Osteocyte (in vitro differentiated cells): Measurements from ENCODE around the gene PRIM2. TPM values are rescaled to one million over a fixed set of nuclear protein-coding genes. Genes with fewer than 3 reads are reported as not detected.
"Not testable (repeated sequence)": the region's sequence is repeated elsewhere in the genome, so short reads cannot be mapped to it uniquely, and the experiment has no call there.

Experiments
- DNase-seq: peaks from one replicate; pipeline ENCODE4 v3.0.0; 2021; ENCODE audit warnings: mixed read lengths; ENCODE audit not compliant: unreplicated experiment; ENCODE audit errors: extremely low spot score
- H3K27ac Mint-ChIP-seq: one replicate; pipeline ENCODE4 v1.8.0; 2021; ENCODE audit warnings: mild to moderate bottlenecking, mixed read lengths; ENCODE audit not compliant: unreplicated experiment
- H3K27me3 Mint-ChIP-seq: one replicate; pipeline ENCODE4 v1.8.0; 2021; ENCODE audit warnings: mixed read lengths; ENCODE audit not compliant: unreplicated experiment
- H3K36me3 Mint-ChIP-seq: one replicate; pipeline ENCODE4 v1.8.0; 2021; ENCODE audit warnings: mixed read lengths; ENCODE audit not compliant: unreplicated experiment
- H3K4me1 Mint-ChIP-seq: one replicate; pipeline ENCODE4 v1.8.0; 2021; ENCODE audit warnings: mixed read lengths; ENCODE audit not compliant: unreplicated experiment
- H3K4me3 Mint-ChIP-seq: one replicate; pipeline ENCODE4 v1.8.0; 2021; ENCODE audit warnings: mild to moderate bottlenecking, moderate library complexity, mixed read lengths; ENCODE audit not compliant: unreplicated experiment
- H3K9me3 Mint-ChIP-seq: one replicate; pipeline ENCODE4 v1.8.0; 2021; ENCODE audit warnings: mixed read lengths; ENCODE audit not compliant: unreplicated experiment
- total RNA-seq: library from RNA; stranded (reverse); gene quantifications from 2 replicates; pipeline ENCODE4 v1.2.1, GENCODE V29; 2021
- TF ChIP-seq, protein P1 (sequence below): fragments of 200-600 bp; sonication (generic); IDR thresholded peaks from 2 replicates; pipeline ENCODE4 v1.5.0; 2021; ENCODE audit warnings: antibody characterized with exemption, mild to moderate bottlenecking, moderate library complexity

PRIM2 gene
- total RNA-seq, 1 donor from 2014 or later = 10.4 TPM

DNA sequence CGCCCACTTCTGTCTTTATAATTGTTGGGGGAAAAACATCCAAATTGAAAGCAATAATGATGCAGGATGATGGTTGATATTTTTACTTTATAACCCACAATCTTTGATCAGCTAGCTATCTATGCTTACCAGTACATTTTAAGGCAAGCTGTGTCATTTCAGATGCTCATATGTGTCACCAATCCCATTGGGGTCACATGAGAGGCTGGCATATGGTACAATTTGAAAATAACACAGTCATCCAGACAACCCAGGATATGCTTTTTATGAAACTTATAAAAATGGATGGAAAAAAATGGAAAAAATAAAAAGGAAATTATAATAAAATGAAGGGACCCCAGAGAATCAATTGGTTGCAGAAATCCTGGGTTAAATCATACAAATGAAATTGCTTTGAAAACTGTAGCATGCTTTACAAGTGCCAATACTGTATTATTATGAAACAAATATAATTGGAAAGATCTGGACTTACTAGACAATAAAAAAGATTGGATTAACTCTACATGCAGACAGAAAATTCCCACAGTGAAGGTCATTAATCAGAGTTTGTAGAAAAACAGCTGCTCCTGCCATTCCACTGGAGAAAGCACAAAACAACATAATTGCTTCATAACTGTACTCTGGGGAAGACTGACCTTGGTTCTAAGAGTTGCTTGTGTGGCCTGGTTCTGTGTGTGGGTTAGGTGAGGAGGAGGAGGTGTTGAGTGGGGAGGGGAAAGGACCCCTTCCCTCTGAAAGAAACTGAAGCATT, 13.3 kb upstream of the PRIM2 start:
- Mint-ChIP-seq H3K4me3 (no peak overlapping the region), H3K4me1 (peaks cover 50% of the 10 kb centered on the region), H3K36me3 (no peaks in the 10 kb centered on the region), H3K27me3 (no peaks in the 10 kb centered on the region), H3K9me3 (no peaks in the 10 kb centered on the region), H3K27ac (no peak overlapping the region)
- DNase-seq = no peak
- TF ChIP-seq, protein P1, sequence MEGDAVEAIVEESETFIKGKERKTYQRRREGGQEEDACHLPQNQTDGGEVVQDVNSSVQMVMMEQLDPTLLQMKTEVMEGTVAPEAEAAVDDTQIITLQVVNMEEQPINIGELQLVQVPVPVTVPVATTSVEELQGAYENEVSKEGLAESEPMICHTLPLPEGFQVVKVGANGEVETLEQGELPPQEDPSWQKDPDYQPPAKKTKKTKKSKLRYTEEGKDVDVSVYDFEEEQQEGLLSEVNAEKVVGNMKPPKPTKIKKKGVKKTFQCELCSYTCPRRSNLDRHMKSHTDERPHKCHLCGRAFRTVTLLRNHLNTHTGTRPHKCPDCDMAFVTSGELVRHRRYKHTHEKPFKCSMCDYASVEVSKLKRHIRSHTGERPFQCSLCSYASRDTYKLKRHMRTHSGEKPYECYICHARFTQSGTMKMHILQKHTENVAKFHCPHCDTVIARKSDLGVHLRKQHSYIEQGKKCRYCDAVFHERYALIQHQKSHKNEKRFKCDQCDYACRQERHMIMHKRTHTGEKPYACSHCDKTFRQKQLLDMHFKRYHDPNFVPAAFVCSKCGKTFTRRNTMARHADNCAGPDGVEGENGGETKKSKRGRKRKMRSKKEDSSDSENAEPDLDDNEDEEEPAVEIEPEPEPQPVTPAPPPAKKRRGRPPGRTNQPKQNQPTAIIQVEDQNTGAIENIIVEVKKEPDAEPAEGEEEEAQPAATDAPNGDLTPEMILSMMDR = no peak

DNA sequence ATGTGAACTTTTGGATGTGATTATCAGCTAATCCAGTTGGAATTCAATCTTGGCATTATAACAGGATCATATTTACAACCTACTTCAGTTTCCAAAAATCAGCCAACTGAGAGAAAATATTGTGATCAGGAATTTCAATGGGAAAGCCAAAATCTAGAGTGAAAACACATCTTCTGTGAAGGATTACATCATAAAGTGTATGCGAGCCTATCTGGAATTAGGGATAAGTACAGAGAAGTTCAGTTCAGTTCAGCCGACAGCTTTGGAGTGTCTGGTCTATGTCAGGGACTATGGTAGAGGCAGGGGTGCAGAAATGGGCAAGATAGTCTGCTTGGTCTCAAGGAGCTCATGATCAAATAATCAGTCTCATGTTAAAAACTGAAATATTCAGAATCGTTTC, 12.3 kb upstream of the PRIM2 start:
- no peak for DNase-seq
- Mint-ChIP-seq H3K27me3 (no peaks in the 10 kb centered on the region), H3K36me3 (no peaks in the 10 kb centered on the region), H3K27ac (peak overlapping the region; percentile 35), H3K9me3 (no peaks in the 10 kb centered on the region), H3K4me3 (no peak overlapping the region), H3K4me1 (peaks cover 43% of the 10 kb centered on the region)
- TF ChIP-seq, protein P1 = no peak

DNA sequence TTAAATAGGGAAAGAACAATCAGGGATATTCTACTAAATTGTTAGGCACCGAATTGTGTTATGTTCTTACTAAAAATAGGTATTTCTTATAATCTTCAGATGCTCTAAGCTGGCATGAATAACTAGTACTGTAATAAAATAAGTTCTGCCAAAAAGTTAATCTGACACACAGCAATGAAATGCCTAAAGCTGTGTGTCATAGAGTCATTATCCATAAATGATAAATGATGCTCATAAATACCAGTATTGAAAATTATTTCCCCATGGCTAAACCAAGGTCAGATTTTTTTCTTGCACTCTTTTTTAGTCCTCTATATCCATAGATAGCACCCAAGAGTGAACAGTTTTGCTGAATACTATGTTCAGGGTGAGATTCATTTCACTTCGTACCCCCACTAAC, 11.7 kb upstream of the PRIM2 start:
- peak overlapping the region; percentile 35 for H3K27ac Mint-ChIP-seq
- H3K27me3 Mint-ChIP-seq = no peaks in the 10 kb centered on the region
- no peak for DNase-seq
- no peaks in the 10 kb centered on the region for H3K36me3 Mint-ChIP-seq
- H3K4me1 Mint-ChIP-seq = peaks cover 43% of the 10 kb centered on the region
- no peaks in the 10 kb centered on the region for H3K9me3 Mint-ChIP-seq
- H3K4me3 Mint-ChIP-seq = no peak overlapping the region
- TF ChIP-seq, protein P1 = no peak

DNA sequence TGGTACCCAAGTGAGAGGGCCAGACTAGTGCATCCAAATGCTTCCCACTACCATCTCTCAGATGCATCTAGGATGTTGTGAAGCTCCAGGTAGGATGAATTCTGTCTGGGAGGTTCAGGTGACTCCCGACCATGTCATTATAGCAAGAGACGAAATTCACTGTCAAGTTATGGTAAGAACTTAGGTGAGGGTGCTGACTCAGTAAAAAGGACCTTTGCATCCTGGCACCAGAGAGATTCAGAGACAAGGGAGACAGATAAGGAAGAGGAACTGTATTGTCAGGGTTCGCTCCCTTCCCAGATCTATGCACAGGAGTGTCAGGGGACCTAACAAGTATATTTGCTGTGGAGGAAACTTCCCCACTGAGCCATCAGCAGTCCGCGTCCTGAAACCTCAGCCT, 11.2 kb upstream of the PRIM2 start:
- Mint-ChIP-seq H3K36me3 (no peaks in the 10 kb centered on the region), H3K4me1 (peaks cover 43% of the 10 kb centered on the region), H3K4me3 (no peak overlapping the region), H3K9me3 (no peaks in the 10 kb centered on the region), H3K27ac (peak overlapping the region; percentile 21), H3K27me3 (no peaks in the 10 kb centered on the region)
- DNase-seq = no peak
- TF ChIP-seq, protein P1 = no peak

DNA sequence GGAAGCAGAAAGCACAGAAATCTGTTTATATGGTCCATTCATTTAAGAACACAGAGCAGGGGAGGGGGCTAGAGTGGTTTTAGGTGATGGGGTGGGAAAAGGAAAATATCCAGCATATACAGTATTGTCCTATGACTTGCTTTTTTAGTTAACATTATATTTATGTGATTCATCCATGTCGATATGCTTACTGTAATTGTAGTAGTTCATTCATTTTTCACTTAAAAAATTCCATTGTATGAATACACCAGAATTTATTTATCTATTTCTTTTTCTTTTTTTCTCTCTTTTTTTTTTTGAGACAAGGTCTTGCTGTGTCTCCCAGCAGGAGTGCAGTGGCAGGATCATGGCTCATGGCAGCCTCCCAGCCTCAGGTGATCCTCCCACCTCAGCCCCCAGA, 9.6 kb upstream of the PRIM2 start:
- H3K4me1 Mint-ChIP-seq = peaks cover 43% of the 10 kb centered on the region
- H3K9me3 Mint-ChIP-seq = no peaks in the 10 kb centered on the region
- no peaks in the 10 kb centered on the region for H3K36me3 Mint-ChIP-seq
- H3K27ac Mint-ChIP-seq = peak overlapping the region; percentile 35
- no peak for DNase-seq
- no peak overlapping the region for H3K4me3 Mint-ChIP-seq
- no peaks in the 10 kb centered on the region for H3K27me3 Mint-ChIP-seq
- TF ChIP-seq, protein P1 = no peak

DNA sequence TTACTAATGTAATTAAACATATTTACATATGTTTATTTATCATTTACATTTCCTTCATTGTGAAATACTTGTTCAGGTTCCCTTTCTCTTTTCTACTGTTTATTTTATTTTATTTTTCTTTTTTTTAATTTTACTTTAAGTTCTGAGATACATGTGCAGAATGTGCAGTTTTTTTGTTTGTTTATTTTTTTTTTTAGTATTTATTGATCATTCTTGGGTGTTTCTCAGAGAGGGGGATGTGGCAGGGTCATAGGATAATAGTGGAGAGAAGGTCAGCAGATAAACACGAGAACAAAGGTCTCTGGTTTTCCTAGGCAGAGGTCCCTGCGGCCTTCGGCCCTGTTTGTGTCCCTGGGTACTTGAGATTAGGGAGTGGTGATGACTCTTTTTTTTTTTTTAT, 8.7 kb upstream of the PRIM2 start:
- not testable (repeated sequence) for H3K27me3 Mint-ChIP-seq, H3K9me3 Mint-ChIP-seq, H3K4me3 Mint-ChIP-seq, H3K36me3 Mint-ChIP-seq, DNase-seq, H3K27ac Mint-ChIP-seq
- peaks cover 50% of the 10 kb centered on the region for H3K4me1 Mint-ChIP-seq

DNA sequence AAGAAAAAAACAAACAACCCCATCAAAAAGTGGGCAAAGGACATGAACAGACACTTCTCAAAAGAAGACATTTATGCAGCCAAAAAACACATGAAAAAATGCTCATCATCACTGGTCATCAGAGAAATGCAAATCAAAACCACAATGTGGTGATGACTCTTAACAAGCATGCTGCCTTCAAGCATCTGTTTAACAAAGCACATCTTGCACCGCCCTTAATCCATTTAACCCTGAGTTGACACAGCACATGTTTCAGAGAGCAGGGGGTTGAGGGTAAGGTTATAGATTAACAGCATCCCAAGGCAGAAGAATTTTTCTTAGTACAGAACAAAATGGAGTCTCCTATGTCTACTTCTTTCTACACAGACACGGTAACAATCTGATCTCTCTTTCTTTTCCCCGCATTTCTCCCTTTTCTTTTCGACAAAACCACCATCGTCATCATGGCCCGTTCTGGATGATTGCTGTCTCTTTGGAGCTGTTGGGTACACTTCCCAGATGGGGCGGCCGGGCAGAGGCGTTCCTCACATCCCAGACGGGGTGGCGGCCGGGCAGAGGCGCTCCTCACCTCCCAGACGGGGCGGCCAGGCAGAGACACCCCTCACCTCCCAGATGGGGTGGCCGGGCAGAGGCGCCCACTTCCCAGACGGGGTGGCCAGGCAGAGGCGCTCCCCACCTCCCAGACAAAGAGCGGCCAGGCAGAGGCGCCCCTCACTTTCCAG, 7.2 kb upstream of the PRIM2 start:
- not testable (repeated sequence) for H3K9me3 Mint-ChIP-seq, H3K36me3 Mint-ChIP-seq, H3K27me3 Mint-ChIP-seq, DNase-seq, H3K4me3 Mint-ChIP-seq
- Mint-ChIP-seq H3K4me1 (peaks cover 53% of the 10 kb centered on the region), H3K27ac (peak overlapping the region; percentile 54)
